ENCODE results near the gene TRIP11.

GRCh38 chr14:91975763-91976162 is 64.1 kb downstream of the TRIP11 start:
- TF ChIP-seq ZNF274 (IDR thresholded peaks at IDR 0.05; ENCODE audit: low read depth, low read length) (no peak), SUZ12 (IDR thresholded peaks at IDR 0.05; ENCODE audit: extremely low read depth, insufficient read depth, insufficient read length) (no peak), YY1 (IDR thresholded peaks at IDR 0.05; ENCODE audit: insufficient read depth, insufficient read length) (no peak)
